NCI-H2227 treated with DMSO at 0.1 percent for 48 hours (cell line): Measurements from ENCODE around the gene TNFRSF1A.

Experiments
- DNase-seq: peaks from one replicate; lab custom pipeline; 2025; lab: John Stamatoyannopoulos, UW

The TNFRSF1A gene

DNA sequence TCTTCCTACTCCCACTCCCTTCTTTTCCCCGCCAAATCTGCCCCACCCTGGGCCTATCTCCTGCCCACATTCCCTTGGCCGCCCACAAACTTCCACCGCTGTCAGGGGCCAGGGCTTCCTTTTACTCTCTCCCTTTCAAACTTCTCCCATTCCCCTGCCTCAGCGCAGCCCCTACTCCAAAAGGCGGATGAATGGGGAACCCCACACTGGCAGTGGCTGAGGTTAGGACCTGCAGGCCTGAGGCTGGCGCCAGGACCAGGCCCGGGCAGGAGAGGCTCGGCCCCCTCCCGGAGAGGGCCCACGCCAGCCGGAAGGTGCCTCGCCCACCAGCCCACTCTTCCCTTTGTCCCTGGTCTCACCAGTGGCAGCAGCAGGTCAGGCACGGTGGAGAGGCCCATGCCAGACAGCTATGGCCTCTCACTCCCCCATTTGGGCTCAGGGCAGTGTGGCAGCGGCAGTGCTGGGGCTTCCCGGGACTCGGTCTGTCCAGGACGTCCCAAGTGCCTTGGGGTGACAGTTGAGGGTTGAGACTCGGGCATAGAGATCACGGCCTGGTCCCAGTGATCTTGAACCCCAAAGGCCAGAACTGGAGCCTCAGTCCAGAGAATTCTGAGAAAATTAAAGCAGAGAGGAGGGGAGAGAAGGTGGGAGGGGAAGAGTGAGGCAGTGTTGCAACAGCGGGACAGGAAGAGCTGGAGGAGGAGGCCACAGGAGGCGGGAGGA is at the start of gene TNFRSF1A:
Gene TNFRSF1A (minus strand): TSS at position 660 of the 723 bp plus-strand sequence. CDS start 262 bp downstream, at position 398.
- DNase-seq = peak; percentile 23

DNA sequence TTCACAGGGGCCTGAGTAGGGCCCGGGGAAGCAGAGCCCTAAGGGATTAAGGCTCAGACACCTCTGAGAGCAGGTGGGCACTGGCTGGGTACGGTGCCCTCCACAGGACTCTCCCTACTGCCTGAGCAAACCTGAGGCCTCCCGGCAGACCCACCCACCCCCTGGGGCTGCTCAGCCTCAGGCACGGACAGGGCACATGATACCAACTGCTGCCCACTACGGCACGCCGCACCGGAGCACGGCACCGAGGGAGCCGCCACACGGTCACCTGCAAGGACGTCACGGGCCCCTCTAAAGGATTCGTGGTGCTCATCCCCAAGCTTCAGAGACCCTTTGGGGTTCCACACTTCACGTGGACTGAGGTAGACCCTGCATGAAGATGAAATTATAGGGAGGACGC is 49.1 kb upstream of the TNFRSF1A start:
- DNase-seq = no peak

DNA sequence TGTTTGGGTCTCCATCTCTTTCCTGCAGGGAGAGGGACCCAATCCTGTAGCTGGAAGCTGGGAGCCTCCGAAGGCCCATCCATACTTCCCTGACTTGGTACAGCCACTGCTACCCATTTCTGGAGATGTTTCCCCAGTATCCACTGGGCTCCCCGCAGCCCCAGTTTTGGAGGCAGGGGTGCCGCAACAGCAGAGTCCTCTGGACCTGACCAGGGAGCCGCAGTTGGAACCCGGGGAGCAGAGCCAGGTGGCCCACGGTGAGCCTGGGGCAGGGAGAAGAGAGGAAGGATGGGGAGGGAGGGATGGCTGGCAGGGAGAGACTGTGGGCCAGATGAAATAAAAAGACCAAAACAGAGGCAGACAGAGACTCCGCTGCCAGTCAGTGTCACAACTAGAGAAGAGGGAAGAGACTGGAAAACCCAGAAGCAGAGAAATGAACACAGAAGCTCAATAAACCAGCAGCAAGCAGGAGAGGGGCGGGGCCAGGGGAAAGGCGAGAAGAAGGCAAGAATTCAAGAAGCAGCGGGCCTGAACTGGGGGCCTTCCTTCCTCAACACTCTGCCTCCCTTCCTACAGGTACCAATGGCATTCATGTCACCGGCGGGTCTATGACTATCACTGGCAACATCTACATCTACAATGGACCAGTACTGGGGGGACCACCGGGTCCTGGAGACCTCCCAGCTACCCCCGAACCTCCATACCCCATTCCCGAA is 48.4 kb upstream of the TNFRSF1A start:
- no peak for DNase-seq

DNA sequence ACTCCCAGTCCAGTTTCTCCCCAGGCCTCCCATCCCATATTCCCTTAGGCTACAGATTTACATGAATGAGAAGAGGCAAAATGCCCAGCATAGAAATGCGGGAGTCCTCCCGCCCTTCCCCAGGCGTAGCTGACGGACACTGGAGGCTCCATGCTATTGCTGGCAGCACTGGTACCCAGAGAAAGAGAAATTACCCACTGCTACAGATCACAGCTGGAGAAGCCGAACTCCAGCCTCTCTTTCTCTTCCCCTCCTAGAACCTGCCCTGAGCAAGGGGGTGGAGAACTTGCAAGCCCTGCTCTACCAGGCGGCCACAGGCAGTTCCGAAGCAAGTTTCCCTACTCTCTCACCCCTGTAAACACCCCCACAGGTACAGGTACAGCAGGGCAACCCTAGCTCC is 45.7 kb upstream of the TNFRSF1A start:
- DNase-seq = no peak

DNA sequence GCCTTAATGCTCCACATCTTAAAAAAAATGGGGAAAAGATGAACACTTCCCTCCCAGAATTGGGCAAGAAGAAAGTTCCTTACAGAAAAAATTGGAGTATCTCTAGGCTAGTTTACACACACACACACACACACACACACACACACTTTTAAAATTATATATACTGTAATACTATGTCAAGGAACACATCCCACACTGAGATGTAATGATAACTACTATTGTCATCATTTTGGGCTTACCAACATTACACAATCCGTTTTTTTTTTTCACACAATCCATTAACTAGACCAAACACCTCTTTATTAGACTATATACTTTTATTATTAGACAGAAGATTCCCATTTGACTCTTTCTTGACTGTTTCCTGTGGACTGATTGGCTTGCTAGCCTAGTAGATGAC is 44.6 kb upstream of the TNFRSF1A start:
- no peak for DNase-seq

DNA sequence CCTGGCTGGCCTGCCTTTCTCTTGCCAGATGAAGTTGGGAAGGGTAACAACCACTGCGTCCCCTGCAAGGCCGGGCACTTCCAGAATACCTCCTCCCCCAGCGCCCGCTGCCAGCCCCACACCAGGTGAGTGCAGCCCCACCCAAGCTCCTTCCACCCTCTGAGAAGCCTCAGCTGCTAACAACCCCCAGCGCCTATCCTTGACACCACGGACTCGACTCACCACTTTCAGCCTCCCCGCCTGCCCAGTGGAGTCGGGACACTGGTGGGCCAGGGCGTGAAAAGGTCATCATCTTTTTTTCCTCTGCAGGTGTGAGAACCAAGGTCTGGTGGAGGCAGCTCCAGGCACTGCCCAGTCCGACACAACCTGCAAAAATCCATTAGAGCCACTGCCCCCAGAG is 44.2 kb upstream of the TNFRSF1A start:
- DNase-seq = no peak

DNA sequence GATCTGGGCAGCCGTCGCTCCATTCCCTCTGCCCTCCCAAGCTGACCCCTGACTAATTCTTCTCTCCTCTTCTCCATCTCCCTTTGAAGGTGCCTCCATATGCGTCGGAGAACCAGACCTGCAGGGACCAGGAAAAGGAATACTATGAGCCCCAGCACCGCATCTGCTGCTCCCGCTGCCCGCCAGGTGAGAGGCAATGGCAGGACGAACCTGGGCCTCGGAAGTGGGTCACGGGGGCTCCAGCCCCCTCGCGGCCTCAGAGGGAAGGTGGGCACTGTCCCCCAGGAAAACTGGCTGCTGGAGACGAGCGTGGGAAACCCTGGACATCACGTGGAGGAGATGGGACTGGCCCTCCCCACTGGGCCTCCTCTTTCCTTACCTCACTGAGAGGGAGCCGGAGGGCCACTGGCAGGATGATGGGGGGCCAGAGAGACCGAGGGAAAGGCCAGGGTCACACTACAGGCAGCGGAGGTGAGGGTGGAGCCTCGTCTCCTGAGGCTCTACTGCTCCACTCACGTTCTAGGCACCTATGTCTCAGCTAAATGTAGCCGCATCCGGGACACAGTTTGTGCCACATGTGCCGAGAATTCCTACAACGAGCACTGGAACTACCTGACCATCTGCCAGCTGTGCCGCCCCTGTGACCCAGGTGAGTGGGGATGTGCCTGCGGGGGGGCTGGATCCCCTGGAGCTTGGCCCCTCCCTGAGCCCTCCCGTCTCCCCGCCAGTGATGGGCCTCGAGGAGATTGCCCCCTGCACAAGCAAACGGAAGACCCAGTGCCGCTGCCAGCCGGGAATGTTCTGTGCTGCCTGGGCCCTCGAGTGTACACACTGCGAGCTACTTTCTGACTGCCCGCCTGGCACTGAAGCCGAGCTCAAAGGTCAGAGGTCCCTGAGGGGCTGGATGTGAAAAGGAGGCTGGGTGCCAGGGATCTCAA is 42.9 kb upstream of the TNFRSF1A start:
- no peak for DNase-seq

DNA sequence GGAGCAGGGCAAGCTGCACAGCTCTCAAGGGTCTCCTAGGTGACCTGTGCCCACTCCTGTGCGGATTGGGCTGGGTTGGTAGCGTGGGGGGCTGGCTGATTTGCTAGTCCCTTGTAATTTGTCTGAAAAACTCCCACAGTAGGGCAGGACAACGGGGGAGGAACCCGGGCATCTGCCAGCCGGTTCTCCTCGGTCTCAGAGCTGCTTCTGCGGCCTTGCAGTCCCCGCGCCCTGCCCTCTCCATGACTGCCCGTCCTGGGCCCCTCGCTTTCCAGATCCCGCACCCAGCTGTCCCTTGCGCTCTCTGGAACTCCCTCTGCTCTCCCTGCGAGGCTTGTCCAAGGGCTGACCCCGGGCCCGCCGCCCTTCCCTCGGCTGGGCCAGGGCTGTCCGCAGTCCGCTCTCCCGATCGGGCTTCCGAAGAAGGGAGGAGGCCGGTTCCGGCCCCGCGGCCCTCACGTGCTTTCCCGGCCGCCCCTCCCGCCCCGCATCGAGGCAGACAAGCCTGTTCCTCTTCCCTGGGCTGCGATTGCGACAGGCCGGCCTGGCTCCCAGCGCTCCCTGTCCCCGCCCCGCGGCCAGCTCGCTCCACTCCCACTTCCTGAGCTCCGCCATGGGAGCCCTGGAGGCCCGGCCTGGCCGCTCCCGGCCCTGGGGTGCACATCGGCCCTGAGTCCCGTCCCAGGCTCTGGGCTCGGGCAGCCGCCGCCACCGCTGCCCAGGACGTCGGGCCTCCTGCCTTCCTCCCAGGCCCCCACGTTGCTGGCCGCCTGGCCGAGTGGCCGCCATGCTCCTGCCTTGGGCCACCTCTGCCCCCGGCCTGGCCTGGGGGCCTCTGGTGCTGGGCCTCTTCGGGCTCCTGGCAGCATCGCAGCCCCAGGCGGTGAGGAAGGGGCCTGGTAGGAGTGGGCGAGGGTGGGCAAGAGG is 42.0 kb upstream of the TNFRSF1A start, which contains the start of gene LTBR:
Gene LTBR (plus strand): TSS at position 591 of the 927 bp plus-strand sequence. CDS start 197 bp downstream, at position 788.
- no peak for DNase-seq

DNA sequence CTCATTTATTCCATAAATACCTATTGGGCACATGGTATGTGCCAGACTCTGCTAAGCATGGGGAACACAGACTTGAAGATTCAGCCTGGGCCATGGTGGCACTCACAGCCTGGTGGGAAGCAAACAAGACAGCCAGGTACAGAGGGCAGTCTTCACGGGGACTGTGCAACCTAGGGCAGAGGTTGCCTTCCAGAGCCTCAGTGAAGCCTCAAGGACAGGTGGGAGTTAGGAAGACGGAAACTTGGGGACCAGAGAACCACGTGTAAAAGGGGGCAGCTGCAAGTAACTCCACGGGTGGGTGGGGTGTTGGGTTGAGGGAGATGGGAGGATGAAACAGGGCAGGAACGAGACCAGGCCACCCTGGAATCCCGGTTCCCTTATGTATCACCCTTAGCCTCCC is 41.1 kb upstream of the TNFRSF1A start:
- no peak for DNase-seq

DNA sequence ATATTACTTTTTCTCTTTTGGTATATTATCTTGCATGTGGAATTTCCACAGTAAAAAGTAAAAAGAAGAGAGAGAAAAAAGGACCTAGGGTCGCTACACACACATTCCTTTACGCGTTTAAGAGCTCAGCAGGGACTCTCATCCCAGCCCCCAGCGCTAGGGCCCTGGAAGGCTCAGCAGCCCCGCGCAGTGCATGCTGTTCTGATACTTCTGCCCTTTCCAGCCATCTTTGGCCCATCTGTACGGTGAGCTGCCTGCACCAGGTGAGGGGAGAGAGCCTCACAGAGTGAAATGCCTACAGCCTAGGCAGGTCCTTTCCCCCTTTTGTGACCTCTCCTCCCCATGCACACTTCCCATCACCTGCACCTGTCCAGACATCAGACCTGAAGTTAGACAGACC is 40.5 kb upstream of the TNFRSF1A start:
- DNase-seq = no peak

DNA sequence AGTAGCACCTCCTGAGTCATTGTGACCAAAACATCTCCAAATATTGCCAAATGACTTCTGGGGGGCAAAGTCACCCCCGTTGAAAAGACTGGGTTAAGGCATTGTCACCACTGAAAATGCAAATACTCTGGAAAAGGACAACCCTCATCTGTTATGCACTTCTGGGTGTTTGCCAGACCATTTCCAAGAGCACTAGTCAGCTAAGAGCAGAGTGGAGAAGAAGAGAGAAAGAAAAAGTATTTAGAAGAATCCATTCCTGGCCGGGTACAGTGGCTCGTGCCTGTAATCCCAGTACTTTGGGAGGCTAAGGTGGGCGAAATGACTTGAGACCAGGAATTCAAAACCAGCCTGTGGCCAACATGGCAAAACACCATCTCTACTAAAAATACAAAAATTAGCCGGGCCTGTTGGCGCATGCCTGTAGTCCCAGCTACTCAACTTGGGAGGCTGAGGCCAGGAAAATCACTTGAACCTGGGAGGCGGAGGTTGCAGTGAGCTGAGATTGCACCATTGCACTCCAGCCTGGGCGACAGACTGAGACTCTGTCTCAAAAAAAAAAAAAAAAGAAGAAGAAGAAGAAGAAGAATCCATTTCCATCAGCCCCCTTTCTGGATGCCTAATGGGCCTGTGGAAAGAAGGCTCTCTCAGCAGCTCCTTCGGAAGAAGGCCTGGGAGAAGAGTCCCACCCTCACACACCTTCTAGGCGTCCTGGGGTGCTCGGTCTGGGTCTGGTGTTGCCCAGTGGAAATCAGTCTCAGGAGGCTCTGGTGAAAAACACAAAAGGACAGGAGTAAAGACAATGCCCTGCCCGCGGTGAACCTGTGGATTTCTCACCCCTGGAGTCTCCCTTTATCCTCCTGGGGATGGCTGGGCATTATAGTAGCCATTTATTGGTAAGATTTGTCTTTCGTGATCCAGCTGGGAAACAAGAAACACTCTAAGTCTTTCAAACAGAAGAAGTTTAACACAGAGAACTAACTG is 38.6 kb upstream of the TNFRSF1A start:
- DNase-seq = no peak

DNA sequence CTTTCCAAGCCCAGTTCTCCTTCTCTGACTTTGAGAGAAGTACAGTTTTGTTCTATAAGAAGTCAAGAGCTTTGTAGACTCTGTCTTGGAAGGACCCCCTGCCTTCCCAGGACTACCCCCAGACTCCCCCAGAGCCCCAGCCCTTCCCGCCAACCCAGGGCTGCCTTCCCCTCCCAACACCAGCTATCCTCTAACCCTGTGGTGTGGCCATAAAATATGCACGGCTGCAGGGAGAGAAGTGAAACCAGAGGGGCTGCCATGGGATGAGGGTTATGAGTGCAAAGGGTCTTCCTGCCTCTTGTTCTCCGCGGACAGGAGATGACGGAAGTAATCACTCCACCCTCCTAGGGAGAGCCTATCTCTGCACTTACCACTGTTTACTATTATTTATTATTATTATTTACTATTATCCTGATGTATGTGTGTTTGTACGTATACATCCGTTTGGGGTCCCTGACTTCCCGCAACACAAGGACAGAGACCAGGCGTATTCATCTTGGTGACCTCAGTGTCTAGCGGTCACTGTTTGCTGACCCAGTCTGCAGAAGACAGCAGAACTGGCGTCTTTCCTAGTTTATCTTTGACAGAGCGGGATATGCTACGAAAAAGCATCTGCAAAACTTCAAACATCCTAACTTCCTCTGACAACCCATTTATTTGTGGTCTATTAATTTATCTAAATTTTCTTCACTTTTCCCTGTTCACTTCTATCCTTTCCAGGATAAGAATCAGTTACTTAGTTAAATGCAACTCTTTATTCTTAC is 37.0 kb upstream of the TNFRSF1A start:
- no peak for DNase-seq

DNA sequence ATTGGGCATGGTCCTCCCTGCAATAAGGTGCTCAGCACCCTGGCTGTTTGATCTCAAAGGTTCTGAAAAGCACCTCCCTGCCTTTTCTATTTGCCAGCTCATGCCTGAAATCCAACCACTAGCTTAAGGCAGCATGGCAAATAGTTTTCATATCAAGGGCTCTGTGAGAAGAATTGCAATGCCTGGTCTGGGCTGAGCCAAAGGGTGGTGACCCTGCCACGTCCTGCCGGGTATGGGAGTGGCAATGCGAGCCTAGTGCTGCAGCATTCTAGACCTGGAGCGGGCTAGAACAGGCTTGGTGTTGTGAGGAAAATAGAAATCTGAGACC is 35.8 kb upstream of the TNFRSF1A start:
- no peak for DNase-seq

DNA sequence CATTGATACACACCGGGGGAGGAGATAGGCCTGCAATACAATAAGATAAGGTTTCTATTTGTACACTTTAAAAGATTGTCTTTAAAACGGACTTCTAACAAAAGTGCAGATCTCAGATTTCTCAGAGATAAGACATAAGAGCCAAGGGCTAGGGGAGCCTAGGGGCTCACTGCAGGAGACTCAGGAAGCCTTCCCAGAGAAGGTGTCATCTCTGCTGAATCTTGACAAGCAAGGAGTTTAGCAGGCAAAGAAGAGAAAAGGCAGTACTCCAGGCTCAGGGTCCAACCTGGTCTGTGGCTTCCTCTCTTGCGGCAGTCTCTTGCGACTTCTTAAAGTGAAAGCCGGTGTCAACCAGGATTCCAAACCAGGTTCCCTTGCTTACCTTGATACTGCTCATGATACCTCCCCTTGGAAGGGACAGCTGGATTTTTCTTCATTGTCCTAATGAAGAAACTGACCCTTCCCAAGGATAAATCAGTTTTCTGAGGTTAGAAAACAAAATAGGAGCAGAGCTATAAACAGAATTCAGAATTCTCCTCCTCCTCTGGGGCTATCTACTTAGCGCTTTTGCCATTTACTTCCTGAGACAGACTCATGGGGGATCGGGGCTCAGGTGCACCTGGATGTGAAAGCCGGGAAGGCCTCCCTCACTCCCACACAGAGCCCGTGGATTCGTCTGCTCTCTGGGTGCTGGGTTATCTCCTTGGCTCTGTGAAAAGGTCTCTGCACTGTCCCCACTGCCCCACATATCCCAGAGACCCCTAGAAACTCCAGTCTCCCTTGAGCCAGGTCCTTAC is 35.2 kb upstream of the TNFRSF1A start:
- no peak for DNase-seq

DNA sequence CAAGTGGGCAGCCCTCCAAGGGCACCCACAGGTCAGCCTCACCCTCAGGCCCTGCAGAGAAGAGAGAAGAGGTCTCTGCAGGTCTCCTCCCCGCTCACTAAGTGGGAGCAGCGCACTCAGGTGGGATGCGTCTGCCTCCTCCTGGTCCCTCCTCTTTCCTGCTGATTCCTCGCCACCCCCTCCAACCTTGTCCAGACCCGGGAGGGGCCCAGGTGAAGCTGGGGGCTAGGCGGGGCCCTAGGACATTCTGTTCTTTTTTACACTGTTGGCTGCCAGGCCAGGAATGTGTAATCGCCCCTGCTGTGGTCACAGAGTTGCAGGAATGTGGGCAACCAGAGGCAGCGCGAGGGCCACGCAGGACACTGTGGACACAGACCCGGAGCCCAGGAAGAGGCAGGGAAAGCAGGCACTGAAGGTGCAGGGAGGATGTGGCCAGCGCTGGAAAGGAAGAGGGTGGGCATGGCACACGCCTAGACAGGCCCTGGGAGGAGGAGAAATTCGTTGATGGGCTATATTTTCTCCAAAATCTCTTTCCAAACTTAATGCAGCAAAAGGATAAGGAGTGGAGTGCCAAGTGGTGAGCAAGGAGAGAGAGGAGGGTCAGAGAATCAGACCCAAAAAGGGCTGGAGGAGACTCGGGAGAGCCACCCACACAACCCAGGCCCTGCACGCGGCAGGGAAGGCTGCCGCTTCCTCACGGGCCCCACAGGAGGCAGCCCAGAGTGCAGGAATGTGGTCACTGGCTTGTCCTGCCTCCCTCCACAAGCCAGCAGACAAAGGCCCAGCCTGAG is 34.4 kb upstream of the TNFRSF1A start:
- no peak for DNase-seq

DNA sequence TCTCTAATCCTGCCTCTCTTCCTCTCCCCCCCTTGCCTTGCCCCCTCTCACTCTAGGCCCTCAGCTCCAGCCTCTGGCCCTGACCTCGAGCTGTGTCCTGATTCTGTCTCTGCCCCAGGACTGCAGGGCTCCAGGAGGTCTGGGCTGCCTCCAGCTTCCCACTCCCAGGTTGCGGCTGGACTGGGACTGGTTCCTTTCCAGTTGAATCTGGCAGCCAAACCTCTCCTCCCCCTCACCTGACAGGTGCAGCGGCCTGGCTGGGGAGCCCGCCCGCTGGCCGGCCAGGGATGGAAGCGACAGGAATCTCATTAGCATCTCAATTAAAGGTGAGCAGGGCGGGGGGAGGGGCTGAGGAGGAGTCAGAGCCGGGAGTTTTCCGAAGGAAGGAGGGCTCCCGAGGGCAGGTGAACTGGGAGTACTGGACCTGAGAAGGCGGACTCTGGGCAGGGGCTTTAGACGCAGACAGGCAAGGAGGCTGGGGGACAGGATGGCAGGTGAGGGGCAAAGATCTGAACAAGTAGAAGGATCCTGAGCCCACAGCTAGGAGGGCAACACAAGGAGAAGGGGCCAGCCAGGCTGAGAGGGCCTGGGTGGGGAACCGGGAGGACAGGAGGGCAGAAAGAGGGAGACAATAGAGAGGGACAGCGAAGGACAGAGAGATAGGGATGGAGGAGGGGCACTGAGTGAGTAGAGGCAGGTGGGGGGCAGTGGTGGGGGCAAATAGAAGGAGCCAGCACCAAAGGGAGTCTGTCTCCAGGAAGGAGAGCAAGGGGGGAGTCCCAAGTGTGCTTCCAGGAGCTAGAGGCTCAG is 33.6 kb upstream of the TNFRSF1A start, which contains the start of gene SCNN1A:
Gene SCNN1A (minus strand): TSS at position 295 of the 810 bp plus-strand sequence. CDS start 780 bp downstream, outside the sequence.
- no peak for DNase-seq

DNA sequence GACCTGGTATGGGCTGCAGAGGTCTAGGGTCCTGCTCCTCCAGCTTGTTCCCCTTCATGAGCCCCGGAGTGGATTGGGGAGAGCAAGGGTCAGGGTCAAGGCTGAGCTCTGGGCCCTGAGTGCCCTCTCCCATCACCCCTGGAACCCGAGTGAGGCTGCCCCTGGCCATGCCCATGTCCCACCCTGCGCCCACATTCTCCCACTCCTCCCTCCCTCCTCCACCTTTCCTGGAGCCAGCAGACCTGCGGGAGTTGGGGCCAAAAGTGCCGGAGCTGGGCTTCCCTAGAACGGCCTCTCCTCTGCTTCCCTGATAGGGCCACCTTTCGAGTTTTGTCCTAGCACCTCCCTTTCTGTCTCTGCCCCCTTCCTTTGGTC is 32.9 kb upstream of the TNFRSF1A start:
- no peak for DNase-seq
